ENCODE results near the gene GNB1. TPM values are rescaled to one million over a fixed set of nuclear protein-coding genes. Genes with fewer than 3 reads are reported as not detected.
A peak's percentile ranks its signal among the peaks of the same experiment; 100 is the strongest.

Gene GNB1
- total and polyA plus RNA-seq, 10 of the 15 experiments (the other 5 are each of a cell fraction or from before 2014, with no cell fraction given): 23.0 to 392 (median 93.9) TPM

DNA sequence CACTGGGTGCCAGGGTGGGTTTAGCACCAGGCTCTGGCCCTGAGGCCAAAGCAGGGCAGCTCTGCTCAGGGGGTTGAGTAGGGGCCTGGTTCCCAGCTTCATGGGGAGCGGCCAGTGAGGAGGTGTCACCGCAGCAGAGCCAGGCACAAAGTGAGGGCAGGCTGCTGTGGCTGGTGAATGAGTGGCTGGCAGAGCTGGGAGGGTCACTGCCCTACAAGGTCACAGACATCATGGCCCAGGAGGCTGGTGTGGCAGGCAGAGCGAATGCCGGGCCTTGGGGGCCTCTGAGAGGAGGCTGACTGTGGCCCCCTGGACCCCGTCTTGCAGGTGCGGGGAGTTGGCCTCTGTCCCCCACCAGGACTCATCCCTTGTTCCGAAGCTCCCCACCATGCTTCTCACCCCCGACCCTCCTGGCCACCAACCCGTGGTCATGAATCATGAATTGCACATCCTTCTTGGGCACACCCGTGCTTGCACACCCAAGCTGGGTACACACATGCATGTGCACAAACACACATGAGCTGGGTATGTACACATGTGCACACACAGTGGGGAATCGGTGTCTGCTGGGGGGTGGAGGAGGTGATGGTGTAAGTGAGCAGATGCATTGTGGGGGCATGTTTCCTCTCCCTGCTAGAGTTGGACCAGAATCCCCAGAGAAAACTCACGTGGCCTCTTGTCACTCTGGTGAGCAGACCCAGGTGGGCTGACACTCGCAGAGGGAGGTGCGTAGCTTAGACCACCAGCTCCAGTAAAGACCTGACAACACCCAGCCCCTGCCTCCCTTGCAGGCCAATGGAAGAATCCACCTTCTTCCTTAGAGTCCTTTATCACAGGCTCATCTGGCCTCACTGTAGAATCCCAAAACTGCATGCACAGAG is 4.8 kb upstream of the GNB1 start:
- POLR2A ChIA-PET: interaction anchor here (0.5 kb wide), 1 partner anchor 748 kb away, joined by 3 read pairs; no protein-coding TSS in a partner anchor
- no TSS peak for BruUV-seq (replicated peaks)
- ATAC-seq (no peak), FAIRE-seq (no peak), DNase-seq (ENCODE audit: low read depth, low spot score) (no peak)
- TF ChIP-seq PAX8 (IDR thresholded peaks at IDR 0.05): no peak
- TF ChIP-seq NBN (IDR thresholded peaks at IDR 0.05): no peak
- no peak for TF ChIP-seq ZSCAN29 (IDR thresholded peaks at IDR 0.05)
- TF ChIP-seq, protein P1, sequence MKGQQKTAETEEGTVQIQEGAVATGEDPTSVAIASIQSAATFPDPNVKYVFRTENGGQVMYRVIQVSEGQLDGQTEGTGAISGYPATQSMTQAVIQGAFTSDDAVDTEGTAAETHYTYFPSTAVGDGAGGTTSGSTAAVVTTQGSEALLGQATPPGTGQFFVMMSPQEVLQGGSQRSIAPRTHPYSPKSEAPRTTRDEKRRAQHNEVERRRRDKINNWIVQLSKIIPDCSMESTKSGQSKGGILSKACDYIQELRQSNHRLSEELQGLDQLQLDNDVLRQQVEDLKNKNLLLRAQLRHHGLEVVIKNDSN (IDR thresholded peaks at IDR 0.05; ENCODE audit: borderline replicate concordance, extremely low read length, insufficient read depth, low read depth, low read length): peak; percentile 8
- peak in 1 of 2 experiments; percentile 51; a peak in 2 of 4 replicates for TF ChIP-seq BHLHE40 (IDR thresholded peaks at IDR 0.05; ENCODE audit: borderline replicate concordance in 1 of 2, low read depth in 2 of 2, low read length in 1 of 2)
- no peak for TF ChIP-seq JUND (IDR thresholded peaks at IDR 0.05; ENCODE audit: low read depth, low read length)
- no peak for TF ChIP-seq TCF7 (IDR thresholded peaks at IDR 0.05; ENCODE audit: borderline replicate concordance)
- no peak for TF ChIP-seq SRF (IDR thresholded peaks at IDR 0.05; ENCODE audit: low read depth in 2 of 2, low read length in 2 of 2)
- TF ChIP-seq STAT1 (conservative IDR thresholded peaks at IDR 0.05): no peak
- 0 out of 2 replicates have a peak, but pooled peaks have one; percentile 27 for TF ChIP-seq LARP7 (IDR thresholded peaks at IDR 0.05)
- TF ChIP-seq RCOR1 (conservative IDR thresholded peaks at IDR 0.05; ENCODE audit: low read depth, low read length): no peak
- peak; percentile 33 for TF ChIP-seq MEF2B (IDR thresholded peaks at IDR 0.05; ENCODE audit: partially characterized antibody, poor library complexity, severe bottlenecking)
- Histone ChIP-seq H3K4me3 (no peak overlapping the region), H3K27me3 (replicated peaks in 1 of 2; ENCODE audit: control insufficient read depth in 2 of 2, insufficient read depth in 2 of 2, low read length in 1 of 2) (no peaks in the 10 kb centered on the region), H3K36me3 (ENCODE audit: control insufficient read depth in 2 of 2, insufficient read depth in 2 of 2, low read length in 1 of 2) (no peaks in the 10 kb centered on the region), H3K9ac (ENCODE audit: control insufficient read depth, insufficient read depth, low read length) (no peak overlapping the region), H3K4me1 (ENCODE audit: control insufficient read depth, insufficient read depth, low read length) (peaks cover 16% of the 10 kb centered on the region), H2AFZ (ENCODE audit: control insufficient read depth, low read depth, low read length) (no peak overlapping the region), H3K4me2 (ENCODE audit: control insufficient read depth, insufficient read depth) (no peak overlapping the region), H4K20me1 (ENCODE audit: control insufficient read depth, insufficient read depth) (no peaks in the 10 kb centered on the region), H3K79me2 (ENCODE audit: control insufficient read depth, insufficient read depth, low read length) (peaks cover 5% of the 10 kb centered on the region), H3K9me3 (replicated peaks; ENCODE audit: control insufficient read depth, insufficient read depth, low read length) (no peaks in the 10 kb centered on the region), H3K27ac (ENCODE audit: control insufficient read depth, insufficient read depth) (no peak overlapping the region)
- RAD21 ChIA-PET (ENCODE audit: unreplicated experiment): interaction anchor here (5.6 kb wide), 1 partner anchor 11 kb away, joined by 28 read pairs; no protein-coding TSS in a partner anchor
- intact Hi-C loops (cut with micrococcal nuclease; ENCODE audit: unreplicated experiment): no loop called here
- WGBS (ENCODE audit: insufficient coverage, insufficient replicate concordance, low lambda C conversion rate, missing lambda C conversion rate): 51% methylated on average over 11 of the region's 14 CpGs
- in situ Hi-C loops (cut with MboI): no loop called here
- SMC1A ChIA-PET (ENCODE audit: uncharacterized antibody, unreplicated experiment): interaction anchor here (0.6 to 1.1 kb wide), 2 partner anchors 10 to 72 kb away, joined by 3 read pairs; no protein-coding TSS in a partner anchor
- CTCF ChIA-PET: interaction anchor here (0.7 to 3.8 kb wide), 3 partner anchors 8 to 12 kb away, joined by 3 to 23 read pairs (median 4); no protein-coding TSS in a partner anchor

Data from GM12878 (cell line).